PFSK-1 (cell line): Measurements from ENCODE around the gene PTPRN2.

Source experiments
- POLR2AphosphoS5 ChIP-seq: IDR thresholded peaks from 2 replicates; pipeline ENCODE4 v1.6.1; 2012; ENCODE audit warnings: low read depth, mild to moderate bottlenecking, control low read depth, low read length, moderate library complexity
- TAF1 ChIP-seq: IDR thresholded peaks from 2 replicates; pipeline ENCODE4 v1.6.1; 2012; ENCODE audit warnings: low read length, control low read depth, borderline replicate concordance; ENCODE audit not compliant: insufficient read depth

- TF ChIP-seq TAF1 (no peak), POLR2AphosphoS5 (no peak)
These were observed 565.0 kb downstream of the PTPRN2 start for GRCh38 chr7:158022601-158023000.
